Calu3 (cell line): ENCODE measurements around the gene CTBP1. TPM values are rescaled to one million over a fixed set of nuclear protein-coding genes. Genes with fewer than 3 reads are reported as not detected.

Source experiments
- BruUV-seq: library from RNA; stranded (reverse); fragments of 400-500 nt; replicated peaks from 2 replicates; lab custom pipeline; 2021; lab: Mats Ljungman, UMichigan
- CTCF ChIA-PET: fragments of 300-600 bp; sonication (Branson Sonifier 250); formaldehyde crosslinking; loops from one replicate; lab custom pipeline; 2022; ENCODE audit warnings: antibody characterized with exemption; lab: Charles Lee
- DNase-seq: peaks from one replicate; pipeline ENCODE4 v3.0.0; 2022
- H3K27ac Mint-ChIP-seq: one replicate; pipeline ENCODE4 v1.8.0; 2022; ENCODE audit warnings: mixed read lengths; ENCODE audit not compliant: unreplicated experiment
- H3K27me3 Mint-ChIP-seq: one replicate; pipeline ENCODE4 v1.8.0; 2022; ENCODE audit warnings: mixed read lengths; ENCODE audit not compliant: unreplicated experiment
- H3K36me3 Mint-ChIP-seq: one replicate; pipeline ENCODE4 v1.8.0; 2022; ENCODE audit warnings: mild to moderate bottlenecking, moderate library complexity, mixed read lengths; ENCODE audit not compliant: insufficient read depth, unreplicated experiment
- H3K4me1 Mint-ChIP-seq: one replicate; pipeline ENCODE4 v1.8.0; 2022; ENCODE audit warnings: mild to moderate bottlenecking, low read depth, mixed read lengths; ENCODE audit not compliant: unreplicated experiment
- H3K4me3 Mint-ChIP-seq: one replicate; pipeline ENCODE4 v1.8.0; 2022; ENCODE audit warnings: mild to moderate bottlenecking, low read depth, moderate library complexity, mixed read lengths; ENCODE audit not compliant: unreplicated experiment
- H3K9me3 Mint-ChIP-seq: one replicate; pipeline ENCODE4 v1.8.0; 2022; ENCODE audit warnings: low read depth, mixed read lengths; ENCODE audit not compliant: unreplicated experiment
- CTCF ChIP-seq: fragments of 200-600 bp; IDR thresholded peaks from one replicate; pipeline ENCODE4 v1.8.0; 2022; ENCODE audit warnings: antibody characterized with exemption; ENCODE audit not compliant: unreplicated experiment
- intact Hi-C: fragments of 100-400 bp; cut with micrococcal nuclease; formaldehyde crosslinking; loops from one replicate; pipeline ENCODE4 v1.10.0; 2022; ENCODE audit not compliant: unreplicated experiment
- total RNA-seq: library from RNA; stranded (reverse); gene quantifications from 2 replicates; pipeline ENCODE4 v1.2.3, GENCODE V29; 2022

Gene CTBP1
- total RNA-seq, 1 experiment from 2014 or later, result 115 TPM

DNA sequence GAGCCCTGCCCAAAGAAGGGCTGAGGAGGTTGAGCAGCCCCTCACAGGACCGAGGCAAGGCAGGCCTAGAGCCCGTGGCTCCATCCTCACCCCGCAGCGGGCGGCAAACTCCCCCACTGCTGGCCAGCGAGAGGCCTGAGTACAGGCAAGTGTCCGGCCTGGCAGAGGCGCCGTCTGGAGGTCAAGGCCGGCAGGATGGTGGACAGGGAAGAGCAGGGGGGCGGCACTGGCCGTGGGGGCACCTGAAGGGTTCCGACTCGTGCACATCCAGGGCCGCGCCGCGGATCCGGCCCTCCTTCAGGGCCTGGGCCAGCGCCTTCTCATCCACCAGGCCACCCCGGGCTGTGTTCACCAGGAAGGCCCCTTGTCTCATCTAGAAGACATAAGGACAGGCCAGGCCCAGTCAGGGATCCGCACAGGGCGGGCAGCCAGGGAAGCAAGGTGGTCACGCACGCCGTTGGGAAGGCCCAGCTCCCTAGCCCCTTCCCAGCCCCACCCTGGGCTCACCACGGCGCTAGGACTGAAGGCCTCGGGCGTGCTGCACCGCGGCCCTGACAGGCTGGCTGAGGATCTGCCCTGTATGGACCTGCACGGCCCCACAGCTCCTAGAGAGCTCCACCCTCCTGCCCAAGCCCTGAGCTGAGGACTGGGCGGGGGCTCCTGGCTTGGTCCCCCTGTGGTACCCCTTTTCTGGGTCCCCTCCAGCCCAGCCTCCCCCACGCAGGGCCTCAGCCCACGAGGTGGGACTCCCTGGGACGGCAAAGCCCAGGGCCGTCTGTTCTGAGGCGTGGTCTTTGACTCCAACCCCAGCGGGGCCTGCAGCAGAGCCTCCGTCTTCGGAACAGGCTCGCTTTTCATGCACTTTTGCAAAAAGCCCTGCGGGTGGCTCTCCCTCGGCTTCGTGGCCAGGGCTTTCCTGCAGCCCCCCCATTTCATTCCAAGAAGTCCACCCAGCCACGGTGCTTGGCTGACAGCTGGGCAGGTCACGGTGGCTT, 34.5 kb downstream of the CTBP1 start:
- no peaks in the 10 kb centered on the region for H3K27me3 Mint-ChIP-seq
- H3K4me1 Mint-ChIP-seq, result no peaks in the 10 kb centered on the region
- intact Hi-C loops, result no loop called here
- no TSS peak for BruUV-seq
- no peaks in the 10 kb centered on the region for H3K9me3 Mint-ChIP-seq
- no peak overlapping the region for H3K4me3 Mint-ChIP-seq
- H3K27ac Mint-ChIP-seq, result no peak overlapping the region
- no peak for TF ChIP-seq CTCF
- CTCF ChIA-PET, result no interaction called here
- peaks cover 30% of the 10 kb centered on the region for H3K36me3 Mint-ChIP-seq
- no peak for DNase-seq

DNA sequence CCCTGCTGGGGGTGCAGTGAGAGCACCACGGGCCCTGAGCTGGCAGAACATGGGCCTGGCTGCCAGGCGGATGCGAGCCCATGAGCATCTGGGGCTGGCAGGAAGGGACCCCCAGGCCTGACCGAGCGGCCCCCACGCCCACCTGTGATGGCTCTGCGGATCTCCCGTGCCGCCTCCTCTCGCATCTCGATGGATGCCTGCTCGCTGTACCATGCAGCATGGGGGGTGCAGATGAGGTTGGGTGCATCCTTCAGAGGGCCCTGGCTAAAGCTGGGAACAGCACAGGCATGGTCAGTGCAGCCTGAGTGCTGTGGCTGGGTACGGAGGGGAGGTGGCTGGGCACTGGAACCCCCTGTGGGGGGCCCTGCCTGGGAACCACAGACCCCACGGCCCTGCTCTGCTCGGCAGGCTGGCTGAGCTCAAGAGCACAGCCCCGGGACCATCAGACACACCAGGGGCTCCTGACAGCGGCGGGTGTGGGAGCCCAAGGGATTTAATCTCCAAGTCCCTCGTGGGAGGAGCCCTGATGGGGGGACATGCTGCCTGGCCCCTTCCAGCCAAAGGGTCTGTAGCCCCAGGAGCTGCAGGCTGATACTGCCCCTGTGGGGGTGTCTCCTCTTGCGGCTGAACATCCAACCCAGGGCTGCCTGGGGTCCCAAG, 35.5 kb downstream of the CTBP1 start:
- H3K27me3 Mint-ChIP-seq, result no peaks in the 10 kb centered on the region
- no peaks in the 10 kb centered on the region for H3K9me3 Mint-ChIP-seq
- H3K4me3 Mint-ChIP-seq, result no peak overlapping the region
- intact Hi-C loops, result no loop called here
- H3K27ac Mint-ChIP-seq, result no peak overlapping the region
- TF ChIP-seq CTCF, result no peak
- no peak for DNase-seq
- peaks cover 28% of the 10 kb centered on the region for H3K36me3 Mint-ChIP-seq
- no TSS peak for BruUV-seq
- CTCF ChIA-PET, result no interaction called here
- H3K4me1 Mint-ChIP-seq, result no peaks in the 10 kb centered on the region

DNA sequence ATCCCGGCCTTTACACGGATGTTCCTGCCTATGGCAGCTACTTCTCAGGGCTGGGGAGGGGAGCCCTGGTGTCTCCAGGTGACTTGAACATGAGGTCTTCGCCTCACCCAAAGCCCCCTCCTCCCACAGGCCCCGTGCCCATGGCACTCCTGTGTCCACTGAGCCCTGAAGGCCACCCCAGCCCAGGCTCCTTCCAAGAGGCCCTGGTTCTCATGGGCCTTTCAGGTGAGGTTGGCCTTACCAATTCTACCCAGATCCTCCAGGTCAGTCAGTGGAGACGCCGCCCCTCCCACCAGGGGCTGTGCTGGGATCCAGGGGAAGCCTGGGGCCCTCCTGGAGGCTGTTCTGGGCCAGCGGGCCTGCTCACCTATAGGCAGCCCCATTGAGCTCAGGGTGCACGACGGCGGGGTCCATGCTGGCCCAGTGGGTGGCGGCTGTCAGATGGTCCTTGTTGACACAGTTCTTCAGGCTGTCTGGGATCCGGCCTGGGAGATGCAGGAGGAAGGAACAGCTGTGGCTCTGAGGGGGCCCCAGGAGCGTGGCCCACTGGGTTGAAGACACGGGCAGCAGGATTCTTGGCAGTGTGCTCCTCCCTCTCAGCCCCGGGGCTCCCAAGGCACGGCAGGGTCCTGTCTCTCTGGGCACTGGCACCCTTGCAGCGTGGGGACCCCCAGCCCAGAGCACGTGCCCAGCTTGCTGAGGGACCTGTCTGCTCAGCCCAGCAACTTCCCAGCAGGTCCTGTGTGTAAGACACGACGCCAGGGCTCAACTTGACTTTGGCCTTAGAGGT, 36.2 kb downstream of the CTBP1 start:
- CTCF ChIA-PET, result no interaction called here
- H3K27me3 Mint-ChIP-seq, result no peaks in the 10 kb centered on the region
- H3K9me3 Mint-ChIP-seq, result no peaks in the 10 kb centered on the region

More for the DNA sequence above, 36.2 kb downstream of the CTBP1 start:
- Mint-ChIP-seq H3K4me3 (no peak overlapping the region), H3K27ac (no peak overlapping the region), H3K4me1 (no peaks in the 10 kb centered on the region), H3K36me3 (peaks cover 22% of the 10 kb centered on the region)
- BruUV-seq, result no TSS peak
- DNase-seq, result no peak
- no peak for TF ChIP-seq CTCF
- intact Hi-C loops, result no loop called here
